A375 (cell line): ENCODE results near the gene RYR3. TPM values are rescaled to one million over a fixed set of nuclear protein-coding genes. Genes with fewer than 3 reads are reported as not detected.

Experiments
- small RNA-seq: library from RNA; depleted of rRNA; stranded (forward); fragments of <200 nt; gene quantifications from one replicate; pipeline ENCODE3, GENCODE V24; 2014
- total RNA-seq: library from RNA; depleted of rRNA; stranded (reverse); fragments of >200 nt; shearing (Covaris generic); gene quantifications from 2 replicates; pipeline ENCODE4 v1.2.3, GENCODE V29; 2014; rRNA removed

The RYR3 gene
- not detected in 2 replicates for total RNA-seq

DNA sequence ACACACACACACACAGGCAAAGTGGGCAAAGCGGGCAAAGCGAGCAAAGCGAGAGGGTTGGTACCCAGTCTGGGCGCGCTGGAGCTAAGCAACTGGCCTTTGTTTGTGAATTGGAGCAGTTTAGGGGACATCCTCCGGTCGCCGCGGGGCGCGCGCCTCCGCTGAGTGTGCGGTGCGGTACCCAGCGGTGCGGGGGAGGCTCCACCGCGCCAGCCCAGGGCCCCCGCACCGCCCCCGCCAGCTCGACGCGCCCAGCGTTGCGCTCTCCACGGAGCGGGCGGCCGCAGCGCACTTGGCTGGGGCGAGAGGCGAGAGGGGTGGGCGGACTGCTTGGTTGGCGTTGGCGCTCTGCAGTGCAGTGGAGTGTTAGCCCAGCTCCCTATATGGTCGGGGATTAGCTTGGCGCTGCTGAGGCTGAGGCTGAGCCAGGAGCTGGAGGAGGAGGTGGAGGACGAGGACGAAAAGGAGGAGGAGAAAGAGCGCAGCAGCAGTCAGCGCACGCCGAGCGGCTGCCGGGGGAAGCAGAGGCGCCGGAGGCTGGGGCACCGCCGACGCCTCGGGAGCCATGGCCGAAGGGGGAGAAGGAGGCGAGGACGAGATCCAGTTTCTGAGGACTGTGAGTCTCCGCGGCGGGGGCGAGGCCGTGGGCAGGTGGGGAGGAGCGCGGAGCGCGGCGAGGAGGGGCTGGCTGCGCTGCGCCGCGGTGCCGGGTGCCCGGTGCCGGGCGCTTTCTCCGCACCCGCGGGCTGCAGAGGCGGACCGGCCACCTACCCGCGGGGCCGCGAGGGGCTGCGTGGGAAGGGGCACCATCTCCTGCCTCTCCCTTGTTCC is at the start of gene RYR3:
TSS of gene RYR3 (plus strand) at position 487 of the 831 bp plus-strand sequence. CDS start at position 566, 79 bp downstream.

Small RNA genes within 50 kb of the gene (small RNA-seq; reads per million reads assigned to genes)
- not detected for gene RF00019

Other genes starting within 250 kb of the RYR3 start
- 23.9 and 27.3 TPM in 2 replicates for gene FMN1, start 116.3 kb upstream of the RYR3 start, total RNA-seq